SU-DHL-6 (cell line): ENCODE measurements around the gene SYT13.
"Not testable (repeated sequence)": the region's sequence is repeated elsewhere in the genome, so short reads cannot be mapped to it uniquely, and the experiment has no call there.

ENCODE experiments used
- H2AFZ ChIP-seq: fragments of 200-600 bp; sonication (generic); 2 replicates; pipeline ENCODE4 v1.6.1; 2014; ENCODE audit warnings: low read depth, mild to moderate bottlenecking, moderate library complexity, mixed read lengths, antibody characterized with exemption, low read length; ENCODE audit not compliant: severe bottlenecking
- H3F3A ChIP-seq: fragments of 200-600 bp; shearing (Covaris generic); 2 replicates; pipeline ENCODE4 v1.6.0; 2016; ENCODE audit warnings: antibody characterized with exemption, mild to moderate bottlenecking; ENCODE audit not compliant: insufficient read depth
- H3K27ac ChIP-seq: fragments of 200-600 bp; sonication (generic); 2 replicates; pipeline ENCODE4 v1.5.1; 2016; ENCODE audit warnings: low read depth, mild to moderate bottlenecking, low read length, moderate library complexity, mixed read lengths
- H3K27me3 ChIP-seq: fragments of 200-600 bp; sonication (generic), shearing (Covaris generic); 2 replicates; pipeline ENCODE4 v1.6.0; 2014; ENCODE audit warnings: mild to moderate bottlenecking, low read length
- H3K36me3 ChIP-seq: fragments of 200-600 bp; sonication (generic); 2 replicates; pipeline ENCODE4 v1.6.1; 2014; ENCODE audit warnings: mild to moderate bottlenecking, low read length, mixed read lengths
- H3K4me2 ChIP-seq: fragments of 300-600, 200-600 bp; shearing (Covaris generic), sonication (generic); 2 replicates; pipeline ENCODE4 v1.6.0; 2014; ENCODE audit warnings: low read length, low read depth, mild to moderate bottlenecking; ENCODE audit not compliant: poor library complexity, severe bottlenecking
- H3K4me3 ChIP-seq: fragments of 200-600 bp; sonication (generic); 2 replicates; pipeline ENCODE4 v1.5.1; 2014; ENCODE audit warnings: antibody characterized with exemption, low read length, mild to moderate bottlenecking, mixed read lengths; ENCODE audit not compliant: insufficient read depth, poor library complexity, severe bottlenecking
- H3K79me2 ChIP-seq: fragments of 200-600 bp; sonication (generic); 2 replicates; pipeline ENCODE4 v1.6.1; 2014; ENCODE audit warnings: mild to moderate bottlenecking, low read length, moderate library complexity; ENCODE audit not compliant: insufficient read depth
- H3K9ac ChIP-seq: fragments of 200-600 bp; sonication (generic); 2 replicates; pipeline ENCODE4 v1.7.0; 2014; ENCODE audit warnings: mild to moderate bottlenecking, low read length
- H3K9me2 ChIP-seq: fragments of 200-600 bp; sonication (generic); replicated peaks from 2 replicates; pipeline ENCODE4 v1.6.1; 2014; ENCODE audit warnings: low read length; ENCODE audit not compliant: insufficient read depth
- H3K9me3 ChIP-seq: fragments of 200-600 bp; sonication (generic); 2 replicates; pipeline ENCODE4 v1.6.1; 2014; ENCODE audit warnings: low read length, mixed read lengths; ENCODE audit not compliant: insufficient read depth
- H4K20me1 ChIP-seq: fragments of 200-600 bp; sonication (generic); 2 replicates; pipeline ENCODE4 v1.6.1; 2014; ENCODE audit warnings: low read depth, mild to moderate bottlenecking, antibody characterized with exemption, low read length, moderate library complexity, mixed read lengths
- CTCF ChIP-seq: fragments of 200-600 bp; sonication (generic); IDR thresholded peaks from one replicate; pipeline ENCODE4 v1.5.1; 2017; ENCODE audit warnings: antibody characterized with exemption, mild to moderate bottlenecking, low read length, moderate library complexity; ENCODE audit not compliant: insufficient read depth, poor library complexity, severe bottlenecking
- EZH2phosphoT487 ChIP-seq: fragments of 200-600 bp; sonication (generic), shearing (Covaris generic); conservative IDR thresholded peaks from 2 replicates; pipeline ENCODE4 v1.6.1; 2018; ENCODE audit warnings: mild to moderate bottlenecking, antibody characterized with exemption, low read length, moderate library complexity, mixed read lengths

Gene SYT13

GRCh38 chr11:45252134-45252856 is 33.8 kb downstream of the SYT13 start:
- Histone ChIP-seq H3K27me3 (no peaks in the 10 kb centered on the region), H4K20me1 (no peaks in the 10 kb centered on the region), H2AFZ (no peak overlapping the region), H3K9ac (no peak overlapping the region), H3K4me2 (no peak overlapping the region), H3K9me2 (no peaks in the 10 kb centered on the region), H3K27ac (no peak overlapping the region), H3K79me2 (no peaks in the 10 kb centered on the region), H3K4me3 (no peak overlapping the region), H3K36me3 (no peaks in the 10 kb centered on the region), H3F3A (no peaks in the 10 kb centered on the region), H3K9me3 (no peaks in the 10 kb centered on the region)
- peak; percentile 39 for TF ChIP-seq CTCF
- no peak for TF ChIP-seq EZH2phosphoT487

- Histone ChIP-seq H4K20me1 (no peaks in the 10 kb centered on the region), H3K27ac (no peak overlapping the region), H3K4me3 (no peak overlapping the region), H3K79me2 (no peaks in the 10 kb centered on the region), H3K36me3 (no peaks in the 10 kb centered on the region), H3K9me3 (no peaks in the 10 kb centered on the region), H3K9me2 (no peaks in the 10 kb centered on the region), H2AFZ (no peak overlapping the region), H3F3A (no peaks in the 10 kb centered on the region), H3K4me2 (no peak overlapping the region), H3K9ac (no peak overlapping the region), H3K27me3 (no peaks in the 10 kb centered on the region)
- TF ChIP-seq CTCF (no peak), EZH2phosphoT487 (no peak)
Observed at GRCh38 chr11:45250035-45250718, 36.0 kb downstream of the SYT13 start.

- H3K36me3 ChIP-seq, H4K20me1 ChIP-seq, H3K9me2 ChIP-seq, H3K79me2 ChIP-seq, H3F3A ChIP-seq, H3K4me3 ChIP-seq, H3K27ac ChIP-seq, H3K9me3 ChIP-seq, H3K27me3 ChIP-seq, H2AFZ ChIP-seq, H3K4me2 ChIP-seq, H3K9ac ChIP-seq: not testable (repeated sequence)
Observed at GRCh38 chr11:45249372-45249771, 36.8 kb downstream of the SYT13 start.

- Histone ChIP-seq H3F3A (no peaks in the 10 kb centered on the region), H3K27ac (no peak overlapping the region), H4K20me1 (no peaks in the 10 kb centered on the region), H3K9me2 (no peaks in the 10 kb centered on the region), H3K9ac (no peak overlapping the region), H2AFZ (no peak overlapping the region), H3K9me3 (no peaks in the 10 kb centered on the region), H3K36me3 (no peaks in the 10 kb centered on the region), H3K4me2 (no peak overlapping the region), H3K4me3 (no peak overlapping the region), H3K27me3 (no peaks in the 10 kb centered on the region), H3K79me2 (no peaks in the 10 kb centered on the region)
- no peak for TF ChIP-seq CTCF
- no peak for TF ChIP-seq EZH2phosphoT487
Observed at GRCh38 chr11:45248501-45249011, 37.6 kb downstream of the SYT13 start.
